HTERT RPE-1 (cell line): ENCODE results near the gene ELL2.

ENCODE experiments used
- in situ Hi-C: fragments of 300-500 bp; cut with MboI; formaldehyde crosslinking; loops from 4 replicates; pipeline ENCODE4 v1.14.3; 2020; ENCODE audit warnings: low sequenced_read_pairs

The ELL2 gene

DNA sequence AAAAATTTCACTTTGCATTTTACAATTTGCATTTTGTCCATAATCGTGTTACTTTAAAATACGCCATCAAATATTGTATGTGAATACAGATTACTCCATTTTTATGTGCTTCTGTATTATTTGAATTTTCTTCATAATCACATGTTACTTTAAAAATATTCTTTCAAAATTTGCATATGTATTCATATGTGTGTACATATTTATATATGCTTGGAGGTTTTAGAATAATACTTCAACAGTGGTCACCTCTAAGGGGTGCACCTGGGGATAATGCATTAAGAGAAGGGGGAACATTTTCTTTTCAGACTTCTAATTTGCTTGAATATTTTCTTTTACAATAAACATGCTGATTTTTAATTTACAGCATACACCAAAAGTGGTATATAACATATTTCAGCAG is 21.9 kb upstream of the ELL2 start:
- in situ Hi-C loops, result no loop called here

DNA sequence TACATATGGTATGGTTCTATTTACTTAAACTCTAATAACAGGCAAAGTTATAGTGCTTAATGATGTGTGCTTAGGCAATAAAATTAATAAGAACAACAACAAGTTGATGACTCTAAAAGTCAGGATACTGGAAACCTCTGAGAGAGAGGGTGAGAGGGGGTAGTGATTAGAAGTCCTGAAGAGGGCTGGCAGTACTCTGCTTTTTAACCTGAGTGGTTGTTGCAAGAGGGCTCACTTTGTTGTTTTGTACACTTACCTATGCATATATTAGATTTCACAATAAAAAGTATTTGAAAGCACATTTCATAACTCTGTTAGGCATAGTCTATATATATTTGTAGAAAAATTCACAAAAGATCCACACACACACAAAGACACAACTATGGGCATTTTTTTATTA is 21.4 kb upstream of the ELL2 start:
- in situ Hi-C loops, result no loop called here

DNA sequence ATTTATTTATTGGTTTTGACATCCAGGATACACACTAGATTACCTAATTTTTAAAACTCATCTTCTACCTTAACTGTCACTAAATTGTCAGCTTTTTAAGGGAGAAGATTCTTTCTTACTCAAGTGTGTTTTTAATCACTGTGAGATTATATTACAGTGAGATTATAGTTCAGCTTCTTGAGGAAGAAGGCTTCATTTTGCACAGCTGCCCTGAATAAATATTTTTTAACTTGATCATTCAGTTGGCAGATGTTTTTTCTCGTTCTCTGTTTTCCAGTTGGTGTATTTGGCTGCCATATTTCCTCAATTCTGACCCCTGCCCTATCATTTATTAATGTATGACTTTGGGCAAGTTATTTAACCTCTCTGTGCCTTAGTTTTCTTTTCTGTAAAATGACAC is 15.0 kb upstream of the ELL2 start:
- in situ Hi-C loops, result no loop called here

DNA sequence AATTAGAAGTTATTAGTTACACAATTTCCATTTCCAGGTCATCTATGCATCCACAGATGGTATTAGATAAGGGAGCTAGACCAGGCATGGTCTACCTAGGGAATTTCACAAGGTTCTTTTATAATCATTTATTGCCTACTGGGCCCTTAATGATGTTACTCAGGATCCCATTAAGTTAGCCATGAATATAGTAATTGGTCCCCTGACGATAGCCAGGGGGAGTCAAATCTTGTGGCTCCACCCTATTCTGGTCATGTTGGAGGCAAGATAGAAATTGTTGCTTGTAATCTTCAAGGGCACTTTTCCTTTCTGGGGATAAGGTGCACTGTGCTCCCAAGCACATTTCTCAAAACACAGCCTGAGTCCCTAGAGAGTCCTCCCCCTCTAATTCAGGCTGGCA is 14.1 kb upstream of the ELL2 start:
- in situ Hi-C loops, result no loop called here

GRCh38 chr5:95973793-95974325 is 12.2 kb upstream of the ELL2 start:
- in situ Hi-C loops, result no loop called here

DNA sequence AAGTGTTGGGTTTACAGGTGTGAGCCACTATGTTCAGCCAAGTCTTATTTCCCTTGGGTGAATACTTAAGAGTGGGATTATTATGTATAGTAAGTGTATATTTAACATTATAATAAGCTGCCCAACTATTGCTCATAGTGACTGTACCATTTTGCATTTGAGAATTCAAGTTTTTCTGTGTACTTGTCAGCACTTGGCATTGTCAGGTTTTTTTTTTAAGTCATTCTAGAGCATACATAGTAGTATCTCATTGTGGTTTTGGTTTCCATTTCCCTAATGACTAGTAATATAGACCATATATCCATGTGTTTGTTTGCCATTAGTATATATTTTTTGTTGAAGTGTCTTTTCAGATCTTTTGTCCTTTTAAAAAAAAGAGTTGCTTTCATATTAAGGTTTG is 10.5 kb upstream of the ELL2 start:
- in situ Hi-C loops, result no loop called here

DNA sequence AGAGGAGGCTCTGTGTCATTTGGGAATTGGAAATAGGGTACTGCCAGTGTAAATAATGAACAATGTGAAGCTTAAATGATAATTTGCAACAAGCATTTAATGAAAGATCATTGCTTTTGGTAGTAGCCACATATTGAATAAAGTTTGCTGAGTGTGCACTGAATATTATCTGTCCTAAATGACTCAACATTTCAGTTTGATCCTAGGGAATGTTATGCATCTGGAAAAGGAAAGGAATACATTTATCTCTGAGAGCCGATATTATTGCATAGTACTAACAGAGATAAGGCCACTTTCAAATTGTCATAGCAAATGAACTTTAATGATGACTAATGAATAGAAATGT is 8.7 kb upstream of the ELL2 start:
- in situ Hi-C loops, result no loop called here

- in situ Hi-C loops, result no loop called here
Observed at GRCh38 chr5:95969651-95970358, 8.2 kb upstream of the ELL2 start.

DNA sequence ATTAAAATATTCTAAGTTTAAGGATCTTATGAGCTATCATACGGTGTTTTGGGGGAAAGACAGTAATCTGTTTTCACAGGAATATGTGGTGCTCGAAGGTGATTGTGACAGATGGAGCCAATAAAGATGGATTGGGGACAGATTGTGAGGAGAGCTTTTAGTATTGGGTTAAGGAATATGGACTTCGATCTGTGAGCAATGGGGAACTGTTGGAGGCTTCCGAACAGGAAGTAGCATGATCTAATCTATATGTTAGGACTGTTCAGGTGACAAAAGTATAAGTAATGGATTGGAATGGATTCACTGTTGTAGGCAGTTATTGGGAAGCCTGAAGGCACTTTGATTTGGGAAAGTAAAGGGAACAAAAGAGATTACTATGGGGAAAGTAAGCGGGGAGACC is 7.4 kb upstream of the ELL2 start:
- in situ Hi-C loops, result no loop called here

DNA sequence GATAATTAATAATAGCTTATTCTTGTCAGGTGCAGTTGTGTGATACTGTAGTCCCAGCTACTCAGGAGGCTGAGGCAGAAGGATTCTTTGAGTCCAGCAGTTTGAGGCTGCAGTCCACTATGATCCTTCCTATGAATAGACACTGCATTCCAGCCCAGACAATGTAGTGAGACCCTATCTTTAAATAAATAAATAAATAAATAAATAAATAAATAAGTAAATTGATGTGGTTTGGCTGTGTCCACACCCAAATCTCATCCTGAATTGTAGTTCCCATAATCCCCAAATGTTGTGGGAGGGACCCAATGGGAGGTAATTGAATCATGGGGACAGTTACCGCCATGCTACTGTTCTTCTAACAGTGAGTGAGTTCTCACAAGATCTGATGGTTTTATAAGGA is 5.6 kb upstream of the ELL2 start:
- in situ Hi-C loops, result no loop called here

- in situ Hi-C loops, result no loop called here
Observed at GRCh38 chr5:95966005-95966404, 4.4 kb upstream of the ELL2 start.

DNA sequence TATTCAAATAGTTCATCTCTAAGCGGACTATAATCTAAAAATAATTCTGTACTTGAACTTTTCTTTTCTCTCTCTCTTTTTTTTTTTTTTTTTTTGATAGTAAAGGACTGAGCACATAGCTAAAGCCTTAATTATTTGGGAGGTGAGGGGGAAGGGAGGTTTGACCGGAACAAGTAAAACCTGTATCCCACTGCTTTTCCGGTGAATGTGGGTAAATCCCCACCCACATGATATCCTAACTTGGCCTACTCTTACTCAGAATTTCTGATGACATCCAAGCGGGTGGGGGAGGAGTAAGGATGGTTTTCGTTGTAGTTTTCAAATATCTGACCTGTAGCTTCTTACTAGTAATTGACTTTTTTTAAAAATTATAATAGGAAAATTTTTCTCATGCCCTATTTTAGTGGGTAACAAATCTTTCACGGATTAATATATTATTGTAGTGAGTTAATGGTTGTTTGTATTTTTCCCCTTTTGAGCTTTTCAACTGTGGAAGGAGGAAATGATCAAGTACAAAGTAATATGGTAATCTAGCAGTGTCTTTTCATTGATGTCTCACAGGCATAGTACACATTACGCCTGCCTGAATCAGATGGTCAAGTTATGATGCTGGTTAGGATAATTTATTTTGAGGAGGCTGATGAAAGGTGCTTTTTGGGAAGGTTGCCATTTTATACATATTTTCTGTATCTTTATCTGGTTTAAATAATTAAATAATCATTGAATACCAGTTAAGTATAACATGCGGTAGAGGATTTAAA is 2.2 kb upstream of the ELL2 start:
- in situ Hi-C loops, result no loop called here

GRCh38 chr5:95962785-95963184 is 1.1 kb upstream of the ELL2 start:
- in situ Hi-C loops, result no loop called here

DNA sequence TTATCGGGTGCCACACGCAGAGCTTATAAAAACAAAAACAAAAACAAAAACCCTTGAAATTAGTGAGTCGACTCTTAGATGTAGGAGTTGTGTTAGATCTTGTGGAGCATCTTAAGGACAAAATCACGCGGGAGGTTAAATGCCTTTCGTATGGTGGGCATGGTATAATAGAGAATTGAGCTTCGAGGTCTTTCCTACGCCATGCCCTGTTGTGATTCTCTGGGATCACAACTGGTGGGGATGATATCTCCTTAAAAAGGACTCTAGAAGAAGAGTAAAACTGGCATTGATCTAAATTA is 773 bp upstream of the ELL2 start:
- in situ Hi-C loops, result no loop called here

GRCh38 chr5:95960667-95961616 is 709 bp downstream of the ELL2 start:
- in situ Hi-C loops, result no loop called here

- in situ Hi-C loops, result no loop called here
Observed at GRCh38 chr5:95959888-95960666, 1.6 kb downstream of the ELL2 start.

DNA sequence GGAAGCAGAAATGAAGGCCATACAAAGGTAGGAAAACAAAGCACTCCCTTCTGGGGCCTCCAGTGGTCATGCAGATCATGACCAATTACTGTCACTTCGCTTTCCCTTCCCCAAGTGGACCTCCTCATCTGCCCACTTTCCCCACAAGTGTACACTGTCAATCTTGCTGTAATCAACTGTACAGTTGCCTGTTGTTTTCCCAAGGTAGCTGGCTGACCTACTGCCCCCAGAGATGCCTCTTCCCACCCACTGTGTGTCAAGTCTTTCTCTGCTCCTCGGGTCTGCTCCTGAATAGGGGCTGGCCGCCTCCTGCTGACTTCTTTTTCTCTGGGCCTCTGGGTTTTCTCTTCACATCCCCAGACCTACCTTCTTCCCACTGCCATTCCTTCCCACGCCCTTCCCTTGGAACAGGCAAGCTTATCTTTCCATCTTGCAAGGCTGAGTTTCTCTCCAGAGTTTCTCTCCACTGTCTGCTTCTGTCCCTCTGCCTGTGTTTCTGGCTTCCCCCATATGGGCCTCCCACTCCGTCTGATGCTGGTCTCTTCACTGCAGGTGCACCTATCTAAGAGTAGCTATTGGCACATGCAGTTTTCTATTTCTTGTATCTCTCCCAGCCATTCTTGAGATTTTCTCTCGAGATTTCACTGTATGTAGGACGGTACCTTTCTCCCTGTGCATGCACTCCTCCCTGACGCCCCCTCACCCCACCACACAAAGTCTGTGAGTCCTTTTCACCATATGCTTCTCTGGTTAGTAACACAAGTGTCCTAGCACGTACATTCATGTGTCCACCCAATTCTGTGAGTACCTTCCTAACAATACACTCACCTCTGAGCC is 2.4 kb downstream of the ELL2 start:
- in situ Hi-C loops, result no loop called here

DNA sequence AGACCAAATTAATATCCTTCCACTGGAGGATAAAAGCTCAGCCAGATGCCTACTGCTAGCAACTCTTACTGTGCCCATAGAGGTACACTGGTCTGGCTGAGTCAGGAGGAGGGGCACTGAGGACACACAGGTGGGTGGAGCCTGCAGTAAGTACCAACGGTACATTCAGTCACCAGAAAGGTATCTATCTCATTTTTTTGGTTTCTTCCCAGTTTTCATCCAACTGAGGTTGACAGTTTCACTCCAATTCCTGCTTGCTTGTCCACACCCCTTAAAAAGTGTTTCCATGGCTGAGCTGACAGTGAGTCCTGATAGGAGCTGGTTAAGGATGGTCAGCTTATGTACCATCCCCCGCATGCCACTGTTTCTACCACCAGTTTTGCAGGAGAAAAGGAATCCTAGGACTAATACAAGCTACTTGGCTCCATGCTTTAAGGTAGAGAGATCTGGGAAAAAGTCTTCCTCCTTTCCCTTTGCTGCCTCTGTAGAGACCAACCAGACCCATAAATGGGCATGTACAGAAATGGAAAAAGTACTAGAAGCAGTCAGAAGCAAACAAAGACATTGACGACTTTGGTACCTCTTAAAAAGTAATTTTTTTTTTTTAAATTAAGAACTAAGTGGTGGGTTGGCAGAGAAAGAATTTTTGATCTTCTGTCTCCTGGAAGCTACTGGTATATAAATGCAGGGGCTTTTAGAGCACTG is 3.2 kb downstream of the ELL2 start:
- in situ Hi-C loops, result no loop called here

DNA sequence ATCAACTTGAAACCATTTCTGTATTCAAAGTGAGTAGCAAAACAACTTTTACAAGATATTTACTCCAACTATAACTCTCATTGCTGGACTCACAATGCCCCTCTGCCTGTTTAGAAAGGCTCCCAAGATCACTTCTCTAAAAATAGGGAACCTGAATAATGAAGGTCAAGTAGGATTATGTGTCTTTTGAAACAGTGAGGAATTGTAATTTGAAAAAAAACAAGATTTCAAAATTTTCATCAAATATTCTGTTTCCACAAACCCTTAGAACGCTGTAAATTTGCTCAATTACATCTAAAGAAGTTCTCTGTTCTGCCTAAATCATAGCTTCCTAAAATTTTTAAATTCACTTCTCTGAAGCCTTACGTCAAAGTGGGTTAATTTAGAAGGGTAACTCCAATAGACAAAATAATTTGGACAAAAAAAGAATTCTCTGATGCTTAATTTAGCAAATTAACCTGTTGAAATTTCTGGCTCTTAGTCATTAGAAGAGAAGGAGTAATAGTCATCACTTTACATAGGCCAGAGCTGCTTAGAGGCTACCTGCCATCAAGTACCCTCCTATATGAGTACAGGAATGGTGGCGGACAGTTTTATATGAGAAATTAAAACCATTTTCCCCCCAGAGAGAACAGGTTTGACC is 4.0 kb downstream of the ELL2 start:
- in situ Hi-C loops, result no loop called here
